Endothelial cell of umbilical vein (primary cell): ENCODE data around the gene TCF7L2. TPM values are rescaled to one million over a fixed set of nuclear protein-coding genes. Genes with fewer than 3 reads are reported as not detected.
A peak's percentile ranks its signal among the peaks of the same experiment; 100 is the strongest.

Experiments used
- BruUV-seq: library from RNA; stranded (reverse); fragments of 400-500 nt; replicated peaks from 2 replicates; lab custom pipeline; 2021; lab: Mats Ljungman, UMichigan
- CTCF ChIA-PET: fragments of 300-600, 350-600 bp; sonication (Branson Sonifier 250); formaldehyde crosslinking; loops from one replicate; lab custom pipeline; 2021; ENCODE audit warnings: antibody characterized with exemption, inconsistent platforms; lab: Charles Lee
- POLR2A ChIA-PET: fragments of 300-600, 350-600 bp; sonication (Branson Sonifier 250); formaldehyde crosslinking; loops from one replicate; lab custom pipeline; 2021; ENCODE audit warnings: antibody characterized with exemption, inconsistent platforms; lab: Charles Lee
- DNase-seq: peaks from one replicate; pipeline ENCODE4 v3.0.0-alpha.2; 2011; ENCODE audit warnings: low read depth, low spot score
- FAIRE-seq: peaks from 2 replicates; lab custom pipeline; 2011; peaks lifted over from hg19 to GRCh38; lab: Jason Lieb, UNC
- H2AFZ ChIP-seq: 2 replicates; pipeline ENCODE4 v1.6.0; 2012; ENCODE audit warnings: low read depth, low read length, control low read depth, inconsistent platforms
- H3K27ac ChIP-seq: 2 replicates; pipeline ENCODE4 v1.5.1; 2011; ENCODE audit warnings: low read depth, mild to moderate bottlenecking, control low read depth, low read length, moderate library complexity; ENCODE audit not compliant: insufficient read depth
- H3K27me3 ChIP-seq, 2 experiments: 2 replicates each; pipeline versions ENCODE4 v1.6.0 to v1.6.1; 2011; ENCODE audit warnings: low read length in 2 of 2, mixed read lengths in 1 of 2; ENCODE audit not compliant: control insufficient read depth in 2 of 2, insufficient read depth in 2 of 2
- H3K36me3 ChIP-seq, 2 experiments: 2 replicates in 1 of 2; 3 replicates in 1 of 2; pipeline ENCODE4 v1.5.1; 2011; ENCODE audit warnings: low read length in 2 of 2, mild to moderate bottlenecking in 1 of 2, moderate library complexity in 1 of 2; ENCODE audit not compliant: control insufficient read depth in 2 of 2, insufficient read depth in 2 of 2; ENCODE audit errors: extremely low read depth in 1 of 2
- H3K4me1 ChIP-seq: 3 replicates; pipeline ENCODE4 v1.5.1; 2011; ENCODE audit warnings: mild to moderate bottlenecking, low read length; ENCODE audit not compliant: control insufficient read depth, insufficient read depth; ENCODE audit errors: extremely low read depth
- H3K4me2 ChIP-seq: 2 replicates; pipeline ENCODE4 v1.6.1; 2011; ENCODE audit warnings: low read length, control low read depth, mixed read lengths; ENCODE audit not compliant: insufficient read depth
- H3K4me3 ChIP-seq, 3 experiments: fragments of 200-600 bp in 1 of 3; sonication (generic), shearing (Covaris generic) in 1 of 3; replicated peaks in 1 of 3; 2 replicates each; pipeline ENCODE4 v1.5.1; 2011 to 2016; ENCODE audit warnings: control low read depth in 3 of 3, low read length in 3 of 3, mild to moderate bottlenecking in 2 of 3, inconsistent platforms in 1 of 3, low read depth in 1 of 3, moderate library complexity in 1 of 3; ENCODE audit not compliant: insufficient read depth in 1 of 3
- H3K79me2 ChIP-seq: 2 replicates; pipeline ENCODE4 v1.6.0; 2012; ENCODE audit warnings: low read length, inconsistent platforms; ENCODE audit not compliant: control insufficient read depth, insufficient read depth
- H3K9ac ChIP-seq: replicated peaks from 2 replicates; pipeline ENCODE3; 2011; ENCODE audit warnings: low read length, control low read depth; ENCODE audit not compliant: insufficient read depth; ENCODE audit errors: extremely low read depth
- H3K9me1 ChIP-seq: replicated peaks from 3 replicates; pipeline ENCODE4 v1.6.0; 2011; ENCODE audit warnings: mild to moderate bottlenecking, low read length; ENCODE audit not compliant: control insufficient read depth, insufficient read depth; ENCODE audit errors: extremely low read depth
- H3K9me3 ChIP-seq: replicated peaks from 2 replicates; pipeline ENCODE4 v1.5.1; 2012; ENCODE audit warnings: low read length, inconsistent platforms; ENCODE audit not compliant: control insufficient read depth, insufficient read depth
- H4K20me1 ChIP-seq: replicated peaks from 2 replicates; pipeline ENCODE3; 2011; ENCODE audit warnings: mild to moderate bottlenecking, low read length; ENCODE audit not compliant: control insufficient read depth, insufficient read depth; ENCODE audit errors: extremely low read depth
- EZH2 ChIP-seq: IDR thresholded peaks from 2 replicates; pipeline ENCODE4 v1.6.1; 2012; ENCODE audit warnings: borderline replicate concordance, low read depth, mild to moderate bottlenecking, moderate library complexity, low read length, inconsistent platforms; ENCODE audit not compliant: severe bottlenecking
- FOS ChIP-seq: IDR thresholded peaks from 2 replicates; pipeline ENCODE4 v1.6.1; 2011; ENCODE audit warnings: mild to moderate bottlenecking, low read length, moderate library complexity, borderline replicate concordance; ENCODE audit not compliant: insufficient read depth
- GATA2 ChIP-seq: IDR thresholded peaks from 2 replicates; pipeline ENCODE4 v1.7.0; 2011; ENCODE audit warnings: low read depth, mild to moderate bottlenecking, moderate library complexity, mixed read lengths, low read length; ENCODE audit not compliant: insufficient read length, insufficient read depth
- JUN ChIP-seq: IDR thresholded peaks from 2 replicates; pipeline ENCODE4 v1.6.1; 2011; ENCODE audit warnings: borderline replicate concordance, low read depth; ENCODE audit not compliant: insufficient read length, insufficient read depth
- MYC ChIP-seq: IDR thresholded peaks from one replicate; pipeline ENCODE4 v1.6.1; 2011; ENCODE audit warnings: mild to moderate bottlenecking, low read depth, low read length
- POLR2A ChIP-seq: IDR thresholded peaks from 2 replicates; pipeline ENCODE4 v1.6.1; 2012; ENCODE audit warnings: low read depth, mild to moderate bottlenecking, control low read depth, low read length
- POLR2AphosphoS5 ChIP-seq: IDR thresholded peaks from 2 replicates; pipeline ENCODE4 v1.6.1; 2012; ENCODE audit warnings: low read depth, mild to moderate bottlenecking, control low read depth, low read length, moderate library complexity; ENCODE audit not compliant: insufficient read depth
- dilution Hi-C: fragments of 300-500 bp; cut with MboI; formaldehyde crosslinking; loops from one replicate; pipeline ENCODE4 v1.15.0; 2019; ENCODE audit warnings: low sequenced_read_pairs; ENCODE audit not compliant: extremely low pct_ligation_motif_present
- intact Hi-C: fragments of 100-400 bp; cut with micrococcal nuclease; formaldehyde crosslinking; loops from one replicate; pipeline ENCODE4 v1.10.0; 2022
- polyA plus RNA-seq, 4 experiments: library from polyadenylated mRNA; depleted of rRNA in 3 of 4; stranded (reverse) in 3 of 4; unstranded in 1 of 4; fragments of >200 nt; gene quantifications; 2 replicates each; pipeline versions ENCODE4 v1.2.1 to v1.2.3, GENCODE V29; 2011 to 2012; ENCODE audit warnings: missing spikeins in 1 of 4
- total RNA-seq: library from RNA; stranded (reverse); gene quantifications from 2 replicates; pipeline ENCODE4 v1.2.3, GENCODE V29; 2021
- TF ChIP-seq, protein P1 (sequence below): IDR thresholded peaks from 2 replicates; pipeline ENCODE4 v1.6.1; 2011; ENCODE audit not compliant: insufficient read depth, insufficient read length
- TF ChIP-seq, protein P2 (sequence below), 2 donors: IDR thresholded peaks; 1 replicate in 1 of 2; 2 replicates in 1 of 2; pipeline ENCODE4 v1.5.1; 2011; ENCODE audit warnings: low read length in 2 of 2, mild to moderate bottlenecking in 2 of 2, moderate library complexity in 2 of 2, control low read depth in 1 of 2, inconsistent platforms in 1 of 2, low read depth in 1 of 2; ENCODE audit not compliant: insufficient read depth in 1 of 2; ENCODE audit errors: extremely low read depth in 1 of 2

The TCF7L2 gene
- total and polyA plus RNA-seq, 2 donors (not counting 3 experiments of a cell fraction or from before 2014, with no cell fraction given): 9.9 to 21.8 TPM

DNA sequence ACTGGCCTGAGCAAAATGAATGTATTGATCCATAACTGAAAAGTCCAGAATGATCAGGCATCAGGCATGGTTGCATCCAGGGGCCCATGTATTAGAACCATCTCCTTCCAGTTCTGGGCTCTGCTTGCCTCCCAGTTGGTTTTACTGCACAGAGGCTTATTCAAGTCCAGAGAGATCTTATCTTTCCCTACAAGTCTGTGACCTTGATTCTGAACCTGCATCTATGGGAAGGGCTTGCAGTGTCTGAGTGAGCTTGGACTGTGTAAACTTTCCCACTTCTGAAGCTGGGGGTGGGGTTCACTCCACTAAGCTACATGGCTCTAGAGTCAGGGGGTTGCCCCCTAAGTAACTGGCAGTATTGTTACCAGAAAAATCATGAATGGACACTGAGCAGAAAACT lies 136.2 kb downstream of the TCF7L2 start:
- ChIA-PET POLR2A (interaction anchor here (0.7 kb wide), 1 partner anchor 1386 kb away, joined by 3 read pairs; no protein-coding TSS in a partner anchor), CTCF (interaction anchor here (0.6 to 1.8 kb wide), 3 partner anchors 12 to 26 kb away, joined by 3 to 4 read pairs (median 4); no protein-coding TSS in a partner anchor)
- peak; percentile 53 for DNase-seq
- no peaks in the 10 kb centered on the region for H3K27me3 ChIP-seq
- H3K27ac ChIP-seq: peak overlapping the region; percentile 90
- no peaks in the 10 kb centered on the region for H3K9me1 ChIP-seq
- peak overlapping the region; percentile 39 for H3K9ac ChIP-seq
- H2AFZ ChIP-seq: no peak overlapping the region
- H3K36me3 ChIP-seq: no peaks in the 10 kb centered on the region
- H3K4me3 ChIP-seq: no peak overlapping the region
- no peak overlapping the region for H3K4me2 ChIP-seq
- peaks cover 2% of the 10 kb centered on the region for H3K79me2 ChIP-seq
- dilution Hi-C loops (no loop called here), intact Hi-C loops (loop anchor here (2.0 kb wide), 1 partner anchor 65 kb away; no protein-coding TSS in a partner anchor)
- H3K9me3 ChIP-seq: no peaks in the 10 kb centered on the region
- H3K4me1 ChIP-seq: peaks cover 28% of the 10 kb centered on the region
- H4K20me1 ChIP-seq: no peaks in the 10 kb centered on the region
- TF ChIP-seq GATA2: peak; percentile 92
- TF ChIP-seq, protein P1, sequence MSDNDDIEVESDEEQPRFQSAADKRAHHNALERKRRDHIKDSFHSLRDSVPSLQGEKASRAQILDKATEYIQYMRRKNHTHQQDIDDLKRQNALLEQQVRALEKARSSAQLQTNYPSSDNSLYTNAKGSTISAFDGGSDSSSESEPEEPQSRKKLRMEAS: no peak
- BruUV-seq: no TSS peak
- FAIRE-seq: peak; percentile 42

DNA sequence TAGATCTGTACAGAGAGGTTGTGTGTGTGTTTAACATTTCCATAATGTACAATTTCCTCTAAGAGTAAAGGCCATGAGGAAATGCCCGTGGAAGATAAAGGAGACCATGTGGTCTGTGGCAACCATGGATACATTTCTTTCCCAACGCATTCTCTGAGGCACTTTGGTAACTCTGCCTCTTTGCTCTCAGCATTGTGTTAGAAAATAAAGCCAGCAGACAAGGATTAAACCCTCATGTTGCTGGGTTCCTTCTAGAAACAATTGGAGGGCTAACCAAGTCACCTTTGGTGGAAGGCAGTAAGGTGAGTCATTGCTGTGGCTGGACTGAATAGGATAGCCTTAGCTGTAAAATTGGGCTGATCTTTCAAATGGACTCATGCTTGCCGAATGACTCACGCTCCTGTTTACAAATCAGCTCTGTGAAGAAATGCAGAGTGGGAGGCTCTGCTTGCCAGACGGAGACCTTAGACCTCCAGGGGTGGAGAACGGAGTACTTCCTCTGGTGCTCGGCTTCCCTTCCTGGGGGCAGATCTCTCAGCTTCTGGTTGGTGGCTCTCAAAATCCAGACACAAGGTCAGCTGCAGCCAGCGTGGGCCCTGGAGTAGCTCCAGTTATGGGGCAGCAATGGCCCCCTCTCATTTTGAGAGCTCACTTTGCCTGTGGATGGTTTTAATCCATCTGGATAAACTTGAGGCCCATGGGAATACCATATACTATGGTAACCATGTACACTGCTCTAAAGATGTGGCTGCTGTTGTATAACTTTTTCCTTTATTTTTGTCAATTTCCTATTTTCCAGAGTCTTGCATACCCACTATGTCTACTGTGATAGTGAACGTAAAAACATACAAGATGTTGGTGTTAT lies 137.3 kb downstream of the TCF7L2 start:
- TF ChIP-seq POLR2A (no peak), FOS (peak; percentile 100), POLR2AphosphoS5 (peak; percentile 86), GATA2 (peak; percentile 61), MYC (no peak), EZH2 (no peak), JUN (peak; percentile 99)
- TF ChIP-seq, protein P1: peak; percentile 61
- TF ChIP-seq, protein P2, sequence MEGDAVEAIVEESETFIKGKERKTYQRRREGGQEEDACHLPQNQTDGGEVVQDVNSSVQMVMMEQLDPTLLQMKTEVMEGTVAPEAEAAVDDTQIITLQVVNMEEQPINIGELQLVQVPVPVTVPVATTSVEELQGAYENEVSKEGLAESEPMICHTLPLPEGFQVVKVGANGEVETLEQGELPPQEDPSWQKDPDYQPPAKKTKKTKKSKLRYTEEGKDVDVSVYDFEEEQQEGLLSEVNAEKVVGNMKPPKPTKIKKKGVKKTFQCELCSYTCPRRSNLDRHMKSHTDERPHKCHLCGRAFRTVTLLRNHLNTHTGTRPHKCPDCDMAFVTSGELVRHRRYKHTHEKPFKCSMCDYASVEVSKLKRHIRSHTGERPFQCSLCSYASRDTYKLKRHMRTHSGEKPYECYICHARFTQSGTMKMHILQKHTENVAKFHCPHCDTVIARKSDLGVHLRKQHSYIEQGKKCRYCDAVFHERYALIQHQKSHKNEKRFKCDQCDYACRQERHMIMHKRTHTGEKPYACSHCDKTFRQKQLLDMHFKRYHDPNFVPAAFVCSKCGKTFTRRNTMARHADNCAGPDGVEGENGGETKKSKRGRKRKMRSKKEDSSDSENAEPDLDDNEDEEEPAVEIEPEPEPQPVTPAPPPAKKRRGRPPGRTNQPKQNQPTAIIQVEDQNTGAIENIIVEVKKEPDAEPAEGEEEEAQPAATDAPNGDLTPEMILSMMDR (IDR thresholded peaks at IDR 0.05; ENCODE audit: extremely low read depth in 1 of 2, insufficient read depth in 1 of 2, low read depth in 1 of 2, low read length in 2 of 2): no peak
- intact Hi-C loops (loop anchor here (1.0 to 2.0 kb wide), 6 partner anchors 13 to 295 kb away; partner anchors contain the start of gene TCF7L2), dilution Hi-C loops (no loop called here)
- Histone ChIP-seq H3K4me2 (peak overlapping the region; percentile 63), H2AFZ (peak overlapping the region; percentile 38), H3K4me1 (peaks cover 28% of the 10 kb centered on the region), H4K20me1 (no peaks in the 10 kb centered on the region), H3K79me2 (peaks cover 2% of the 10 kb centered on the region), H3K9me1 (no peaks in the 10 kb centered on the region), H3K27me3 (no peaks in the 10 kb centered on the region), H3K9me3 (no peaks in the 10 kb centered on the region), H3K27ac (peak overlapping the region; percentile 90), H3K36me3 (no peaks in the 10 kb centered on the region), H3K9ac (peak overlapping the region; percentile 39), H3K4me3 (no peak overlapping the region)
- CTCF ChIA-PET: interaction anchor here (0.6 to 1.8 kb wide), 13 partner anchors 14 to 406 kb away, joined by 3 to 6 read pairs (median 3); no protein-coding TSS in a partner anchor
- TSS peak; percentile 56 for BruUV-seq
- FAIRE-seq: peak; percentile 99
- POLR2A ChIA-PET: interaction anchor here (1.3 kb wide), 1 partner anchor 14 kb away, joined by 4 read pairs; no protein-coding TSS in a partner anchor
- DNase-seq: peak; percentile 99
